IMR-90 (cell line): ENCODE results near the gene RPS3. TPM values are rescaled to one million over a fixed set of nuclear protein-coding genes. Genes with fewer than 3 reads are reported as not detected.

ENCODE experiments used
- ATAC-seq: fragments of 200-7000 bp; cut with Tn5 transposase; 2 replicates; pipeline ENCODE4 v1.9.1; 2020; ENCODE audit warnings: low read depth, mild to moderate bottlenecking, moderate library complexity
- BruUV-seq: library from RNA; stranded (reverse); fragments of 400-500 nt; replicated peaks from 2 replicates; lab custom pipeline; 2021; lab: Mats Ljungman, UMichigan
- CTCF ChIA-PET: fragments of 300-600 bp; formaldehyde crosslinking; extraction: SDS; loops from one replicate; lab custom pipeline; 2021; ENCODE audit warnings: antibody characterized with exemption; lab: Yijun Ruan, JAX
- POLR2A ChIA-PET: fragments of 300-600 bp; sonication (Branson Sonifier 250); formaldehyde crosslinking; loops from one replicate; lab custom pipeline; 2022; ENCODE audit warnings: antibody characterized with exemption; ENCODE audit not compliant: unreplicated experiment; lab: Charles Lee
- DNase-seq: peaks from one replicate; pipeline ENCODE4 v3.0.0; 2013
- H2AFZ ChIP-seq: replicated peaks from 2 replicates; pipeline ENCODE3; 2013; ENCODE audit warnings: low read length, mild to moderate bottlenecking; ENCODE audit not compliant: poor library complexity
- H2AK5ac ChIP-seq: 2 replicates; pipeline ENCODE4 v1.6.1; 2013; ENCODE audit warnings: low read depth, low read length, inconsistent platforms
- H2AK9ac ChIP-seq: replicated peaks from 2 replicates; pipeline ENCODE3; 2013; ENCODE audit warnings: mild to moderate bottlenecking, low read depth, low read length, moderate library complexity; ENCODE audit not compliant: poor library complexity
- H2BK120ac ChIP-seq: 2 replicates; pipeline ENCODE4 v1.6.1; 2013; ENCODE audit warnings: low read depth, low read length, inconsistent platforms
- H2BK15ac ChIP-seq: 3 replicates; pipeline ENCODE4 v1.6.1; 2013; ENCODE audit warnings: low read depth, low read length, inconsistent platforms
- H2BK20ac ChIP-seq: 2 replicates; pipeline ENCODE4 v1.6.1; 2013; ENCODE audit warnings: low read depth, mild to moderate bottlenecking, inconsistent platforms, low read length, moderate library complexity
- H2BK5ac ChIP-seq: 2 replicates; pipeline ENCODE4 v1.6.1; 2013; ENCODE audit warnings: mild to moderate bottlenecking, low read depth, low read length, inconsistent platforms; ENCODE audit not compliant: poor library complexity, severe bottlenecking
- H3K14ac ChIP-seq: replicated peaks from 2 replicates; pipeline ENCODE4 v1.6.1; 2013; ENCODE audit warnings: low read depth, low read length, inconsistent platforms
- H3K18ac ChIP-seq: 2 replicates; pipeline ENCODE4 v1.6.1; 2013; ENCODE audit warnings: low read depth, low read length, control low read depth
- H3K23ac ChIP-seq: 2 replicates; pipeline ENCODE4 v1.6.1; 2013; ENCODE audit warnings: low read depth, low read length, inconsistent platforms
- H3K27ac ChIP-seq: 2 replicates; pipeline ENCODE4 v1.5.1; 2013; ENCODE audit warnings: mild to moderate bottlenecking, control low read depth, low read length; ENCODE audit not compliant: insufficient read depth
- H3K27me3 ChIP-seq: 2 replicates; pipeline ENCODE4 v1.6.1; 2013; ENCODE audit warnings: low read length; ENCODE audit not compliant: control insufficient read depth, insufficient read depth
- H3K36me3 ChIP-seq: 2 replicates; pipeline ENCODE4 v1.6.1; 2013; ENCODE audit warnings: low read length, mixed read lengths; ENCODE audit not compliant: control insufficient read depth, insufficient read depth
- H3K4ac ChIP-seq: 2 replicates; pipeline ENCODE4 v1.6.1; 2013; ENCODE audit warnings: low read depth, low read length, inconsistent platforms
- H3K4me1 ChIP-seq: 2 replicates; pipeline ENCODE4 v1.6.1; 2013; ENCODE audit warnings: low read length, mixed read lengths; ENCODE audit not compliant: control insufficient read depth, insufficient read depth
- H3K4me2 ChIP-seq: 2 replicates; pipeline ENCODE4 v1.6.1; 2013; ENCODE audit warnings: low read depth, mild to moderate bottlenecking, control low read depth, low read length, moderate library complexity
- H3K4me3 ChIP-seq: 2 replicates; pipeline ENCODE4 v1.5.1; 2013; ENCODE audit warnings: low read depth, mild to moderate bottlenecking, control low read depth, low read length, moderate library complexity; ENCODE audit not compliant: insufficient read depth
- H3K56ac ChIP-seq: 2 replicates; pipeline ENCODE4 v1.6.1; 2013; ENCODE audit warnings: low read length, inconsistent platforms; ENCODE audit not compliant: insufficient read depth; ENCODE audit errors: extremely low read depth
- H3K79me1 ChIP-seq, 2 experiments: 2 replicates each; pipeline ENCODE4 v1.6.1; 2013; ENCODE audit warnings: low read length in 2 of 2, inconsistent platforms in 1 of 2, low read depth in 1 of 2
- H3K9ac ChIP-seq: 2 replicates; pipeline ENCODE4 v1.6.1; 2013; ENCODE audit warnings: low read depth, low read length, control low read depth
- H3K9me1 ChIP-seq: 2 replicates; pipeline ENCODE4 v1.6.1; 2013; ENCODE audit warnings: low read length, inconsistent platforms; ENCODE audit not compliant: insufficient read depth
- H3K9me3 ChIP-seq: 2 replicates; pipeline ENCODE4 v1.6.1; 2013; ENCODE audit warnings: low read length; ENCODE audit not compliant: control insufficient read depth, insufficient read depth
- H4K20me1 ChIP-seq: 2 replicates; pipeline ENCODE4 v1.6.1; 2013; ENCODE audit warnings: low read length, inconsistent platforms; ENCODE audit not compliant: insufficient read depth
- H4K5ac ChIP-seq: 2 replicates; pipeline ENCODE4 v1.6.1; 2013; ENCODE audit warnings: mild to moderate bottlenecking, low read depth, low read length, control low read depth
- H4K8ac ChIP-seq, 2 experiments: 2 replicates each; pipeline ENCODE4 v1.6.1; 2013; ENCODE audit warnings: low read depth in 2 of 2, low read length in 2 of 2, control low read depth in 1 of 2, inconsistent platforms in 1 of 2
- H4K91ac ChIP-seq: 2 replicates; pipeline ENCODE4 v1.6.1; 2013; ENCODE audit warnings: low read depth, low read length, inconsistent platforms; ENCODE audit not compliant: insufficient read depth
- BHLHE40 ChIP-seq: fragments of 150-350 bp; IDR thresholded peaks from 2 replicates; pipeline ENCODE4 v1.6.1; 2016; ENCODE audit warnings: mild to moderate bottlenecking, low read depth, low read length
- CEBPB ChIP-seq: IDR thresholded peaks from 2 replicates; pipeline ENCODE4 v1.6.1; 2012; ENCODE audit warnings: low read depth, low read length, improper control_type of control experiment
- CHD1 ChIP-seq: IDR thresholded peaks from 2 replicates; pipeline ENCODE4 v1.6.1; 2012; ENCODE audit warnings: low read depth, low read length, improper control_type of control experiment
- FOS ChIP-seq: fragments of 150-350 bp; IDR thresholded peaks from 2 replicates; pipeline ENCODE4 v1.6.1; 2016; ENCODE audit warnings: low read depth, low read length
- MAFK ChIP-seq: IDR thresholded peaks from 2 replicates; pipeline ENCODE4 v1.6.1; 2012; ENCODE audit warnings: low read depth, low read length, improper control_type of control experiment
- MAZ ChIP-seq: IDR thresholded peaks from 2 replicates; pipeline ENCODE4 v1.6.1; 2012; ENCODE audit warnings: low read depth, mild to moderate bottlenecking, low read length, improper control_type of control experiment, moderate library complexity, borderline replicate concordance
- RAD21 ChIP-seq: IDR thresholded peaks from 2 replicates; pipeline ENCODE4 v1.6.1; 2012; ENCODE audit warnings: low read length, improper control_type of control experiment
- RCOR1 ChIP-seq: IDR thresholded peaks from 2 replicates; pipeline ENCODE4 v1.6.1; 2012; ENCODE audit warnings: mild to moderate bottlenecking, low read length, improper control_type of control experiment; ENCODE audit not compliant: insufficient replicate concordance
- SMC3 ChIP-seq: fragments of 150-350 bp; IDR thresholded peaks from 2 replicates; pipeline ENCODE4 v1.6.1; 2016; ENCODE audit warnings: low read depth, mild to moderate bottlenecking, antibody characterized with exemption, low read length, moderate library complexity
- WGBS, 2 experiments: methylation state at CpG; one replicate each; pipeline versions ENCODE4 v1.1.5 to v1.1.7; 2013; ENCODE audit warnings: missing lambda C conversion rate in 2 of 2; ENCODE audit not compliant: insufficient read length in 1 of 2; ENCODE audit errors: extremely low coverage in 2 of 2; 5-methylcytosine and 5-hydroxymethylcytosine counted together
- dilution Hi-C: fragments of 300-500 bp; cut with HindIII; formaldehyde crosslinking; loops from one replicate; pipeline ENCODE4 v1.14.3; 2018; ENCODE audit warnings: low sequenced_read_pairs; ENCODE audit not compliant: unreplicated experiment
- in situ Hi-C: fragments of 300-500 bp; cut with MboI; formaldehyde crosslinking; loops from 3 replicates; pipeline ENCODE4 v1.14.3; 2019; ENCODE audit warnings: low sequenced_read_pairs, inconsistent platforms, mixed read lengths
- intact Hi-C: fragments of 100-400 bp; cut with micrococcal nuclease; formaldehyde crosslinking; loops from 2 replicates; pipeline ENCODE4 v1.10.0; 2022
- polyA plus RNA-seq, 3 experiments: library from polyadenylated mRNA; depleted of rRNA; stranded (reverse); fragments of >200 nt; gene quantifications; 2 replicates each; pipeline ENCODE4 v1.2.3, GENCODE V29; 2012; ENCODE audit warnings: low replicate concordance in 1 of 3
- total RNA-seq: library from RNA; depleted of rRNA; stranded (reverse); fragments of >200 nt; gene quantifications from 2 replicates; pipeline ENCODE4 v1.2.3, GENCODE V29; 2012
- TF ChIP-seq, protein P1 (sequence below): conservative IDR thresholded peaks from 2 replicates; pipeline ENCODE4 v1.5.1; 2012; ENCODE audit warnings: mild to moderate bottlenecking, low read depth, low read length, improper control_type of control experiment
- TF ChIP-seq, protein P2 (sequence below): fragments of 150-350 bp; IDR thresholded peaks from 2 replicates; pipeline ENCODE4 v1.6.1; 2017; ENCODE audit warnings: mild to moderate bottlenecking, antibody characterized with exemption, low read length, low read depth
- TF ChIP-seq, protein P3 (sequence below): fragments of 150-350 bp; IDR thresholded peaks from 2 replicates; pipeline ENCODE4 v1.6.1; 2016; ENCODE audit warnings: low read depth, mild to moderate bottlenecking, low read length, moderate library complexity, borderline replicate concordance

Gene RPS3
- total and polyA plus RNA-seq, 2 of the 4 experiments (the other 2 are of a cell fraction) = 2,360 to 2,477 TPM

DNA sequence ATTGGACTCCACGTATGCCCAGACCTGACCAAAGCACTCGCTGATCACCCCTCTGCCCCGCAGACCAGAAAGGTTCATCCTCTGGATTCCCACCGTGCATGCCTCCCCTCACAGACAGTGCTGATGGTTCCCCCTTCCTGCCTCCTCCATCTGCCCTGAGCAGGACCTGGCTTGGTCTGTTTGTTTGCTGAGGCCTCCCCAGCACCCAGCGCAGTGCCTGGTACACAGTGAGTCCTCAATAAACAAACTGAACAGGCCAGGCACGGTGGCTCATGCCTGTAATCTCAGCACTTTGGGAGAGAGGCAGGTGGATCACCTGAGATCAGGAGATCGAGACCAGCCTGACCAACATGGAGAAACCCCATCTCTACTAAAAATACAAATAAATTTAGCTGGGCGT, 23.7 kb upstream of the RPS3 start:
- CTCF ChIA-PET = interaction anchor here (0.7 kb wide), 1 partner anchor 96 kb away, joined by 3 read pairs; no protein-coding TSS in a partner anchor
- no peak for TF ChIP-seq SMC3
- no peak for TF ChIP-seq FOS
- no peak for TF ChIP-seq RAD21
- no peak for TF ChIP-seq CEBPB
- TF ChIP-seq, protein P1, sequence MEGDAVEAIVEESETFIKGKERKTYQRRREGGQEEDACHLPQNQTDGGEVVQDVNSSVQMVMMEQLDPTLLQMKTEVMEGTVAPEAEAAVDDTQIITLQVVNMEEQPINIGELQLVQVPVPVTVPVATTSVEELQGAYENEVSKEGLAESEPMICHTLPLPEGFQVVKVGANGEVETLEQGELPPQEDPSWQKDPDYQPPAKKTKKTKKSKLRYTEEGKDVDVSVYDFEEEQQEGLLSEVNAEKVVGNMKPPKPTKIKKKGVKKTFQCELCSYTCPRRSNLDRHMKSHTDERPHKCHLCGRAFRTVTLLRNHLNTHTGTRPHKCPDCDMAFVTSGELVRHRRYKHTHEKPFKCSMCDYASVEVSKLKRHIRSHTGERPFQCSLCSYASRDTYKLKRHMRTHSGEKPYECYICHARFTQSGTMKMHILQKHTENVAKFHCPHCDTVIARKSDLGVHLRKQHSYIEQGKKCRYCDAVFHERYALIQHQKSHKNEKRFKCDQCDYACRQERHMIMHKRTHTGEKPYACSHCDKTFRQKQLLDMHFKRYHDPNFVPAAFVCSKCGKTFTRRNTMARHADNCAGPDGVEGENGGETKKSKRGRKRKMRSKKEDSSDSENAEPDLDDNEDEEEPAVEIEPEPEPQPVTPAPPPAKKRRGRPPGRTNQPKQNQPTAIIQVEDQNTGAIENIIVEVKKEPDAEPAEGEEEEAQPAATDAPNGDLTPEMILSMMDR = no peak
- no peak for TF ChIP-seq MAZ
- no peak for TF ChIP-seq CHD1
- no peak for TF ChIP-seq BHLHE40
- no peak for TF ChIP-seq RCOR1
- TF ChIP-seq, protein P2, sequence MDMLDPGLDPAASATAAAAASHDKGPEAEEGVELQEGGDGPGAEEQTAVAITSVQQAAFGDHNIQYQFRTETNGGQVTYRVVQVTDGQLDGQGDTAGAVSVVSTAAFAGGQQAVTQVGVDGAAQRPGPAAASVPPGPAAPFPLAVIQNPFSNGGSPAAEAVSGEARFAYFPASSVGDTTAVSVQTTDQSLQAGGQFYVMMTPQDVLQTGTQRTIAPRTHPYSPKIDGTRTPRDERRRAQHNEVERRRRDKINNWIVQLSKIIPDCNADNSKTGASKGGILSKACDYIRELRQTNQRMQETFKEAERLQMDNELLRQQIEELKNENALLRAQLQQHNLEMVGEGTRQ = no peak
- TF ChIP-seq, protein P3, sequence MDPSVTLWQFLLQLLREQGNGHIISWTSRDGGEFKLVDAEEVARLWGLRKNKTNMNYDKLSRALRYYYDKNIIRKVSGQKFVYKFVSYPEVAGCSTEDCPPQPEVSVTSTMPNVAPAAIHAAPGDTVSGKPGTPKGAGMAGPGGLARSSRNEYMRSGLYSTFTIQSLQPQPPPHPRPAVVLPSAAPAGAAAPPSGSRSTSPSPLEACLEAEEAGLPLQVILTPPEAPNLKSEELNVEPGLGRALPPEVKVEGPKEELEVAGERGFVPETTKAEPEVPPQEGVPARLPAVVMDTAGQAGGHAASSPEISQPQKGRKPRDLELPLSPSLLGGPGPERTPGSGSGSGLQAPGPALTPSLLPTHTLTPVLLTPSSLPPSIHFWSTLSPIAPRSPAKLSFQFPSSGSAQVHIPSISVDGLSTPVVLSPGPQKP = no peak
- TF ChIP-seq MAFK = no peak
- 90% methylated on average over 5 of the region's 8 CpGs; no CpG with 5 or more reads in 1 of the 2 experiments for WGBS, 2 experiments

More for the DNA sequence above, 23.7 kb upstream of the RPS3 start:
- no peak overlapping the region for H4K5ac ChIP-seq
- no peaks in the 10 kb centered on the region for H3K36me3 ChIP-seq
- ATAC-seq (no peak), DNase-seq (no peak)
- POLR2A ChIA-PET = no interaction called here
- H3K27me3 ChIP-seq = peaks cover 6% of the 10 kb centered on the region
- intact Hi-C loops = no loop called here
- no peak overlapping the region for H2AK5ac ChIP-seq
- H3K56ac ChIP-seq = no peak overlapping the region
- H3K9ac ChIP-seq = no peak overlapping the region
- H3K4me1 ChIP-seq = peaks cover 6% of the 10 kb centered on the region; the same call in 1 of the 2 replicates
- no TSS peak for BruUV-seq
- H2BK20ac ChIP-seq = no peak overlapping the region
- no peak overlapping the region for H2AFZ ChIP-seq
- no peak overlapping the region for H2BK15ac ChIP-seq
- no peaks in the 10 kb centered on the region for H4K20me1 ChIP-seq
- no peak overlapping the region for H3K4ac ChIP-seq
- in situ Hi-C loops = no loop called here
- no peaks in the 10 kb centered on the region for H3K9me3 ChIP-seq
- H2AK9ac ChIP-seq = no peak overlapping the region
- dilution Hi-C loops = no loop called here
- H3K23ac ChIP-seq = no peak overlapping the region
- H4K91ac ChIP-seq = no peak overlapping the region
- H2BK5ac ChIP-seq = no peak overlapping the region
- H4K8ac ChIP-seq = no peak overlapping the region
- no peaks in the 10 kb centered on the region for H3K9me1 ChIP-seq
- no peak overlapping the region for H3K4me2 ChIP-seq
- no peak overlapping the region for H2BK120ac ChIP-seq
- H3K27ac ChIP-seq = no peak overlapping the region
- no peak overlapping the region for H3K18ac ChIP-seq
- H3K4me3 ChIP-seq = no peak overlapping the region
- no peak overlapping the region for H3K14ac ChIP-seq
- H3K79me1 ChIP-seq = no peaks in the 10 kb centered on the region
